ENCODE data around the gene ARID5A.
"Not testable (repeated sequence)": the region's sequence is repeated elsewhere in the genome, so short reads cannot be mapped to it uniquely, and the experiment has no call there.

Gene ARID5A

DNA sequence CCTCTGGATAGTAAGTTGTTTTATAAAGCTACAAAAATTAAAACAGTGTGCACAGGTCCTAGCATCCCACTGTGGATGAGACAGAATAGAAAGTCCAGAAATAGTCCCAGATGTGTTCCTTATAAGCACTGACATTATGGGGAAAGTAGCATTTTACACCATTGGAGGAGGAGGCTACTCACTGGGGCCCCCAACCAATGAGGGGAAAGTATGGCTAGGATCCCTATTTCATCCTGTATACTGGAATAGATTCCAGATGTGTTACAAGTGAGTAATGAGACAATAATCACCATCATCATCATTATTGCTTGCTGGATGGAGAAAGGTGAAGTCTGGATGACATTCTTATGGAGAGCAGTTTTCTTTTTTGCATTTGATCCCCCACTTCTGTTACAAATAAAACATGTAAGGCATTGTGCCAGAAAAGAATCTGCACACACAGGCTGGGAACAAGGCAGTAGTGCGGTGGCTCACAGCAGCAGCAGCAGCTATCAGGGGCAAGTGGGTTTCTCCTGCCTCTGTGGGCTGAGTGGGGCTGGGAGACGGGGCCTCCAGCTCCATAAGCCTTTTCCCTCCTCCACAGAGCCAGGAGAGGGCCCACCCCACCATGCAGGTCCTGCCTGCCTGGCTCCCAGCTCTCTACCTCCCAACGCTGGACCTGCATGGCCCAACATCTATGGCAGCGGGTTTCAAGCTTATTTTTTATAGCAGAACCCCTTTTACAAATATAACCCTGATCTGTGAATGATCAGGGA lies 5.0 kb downstream of the ARID5A start:
- peak; percentile 71 for DNase-seq (ENCODE audit: low read depth)

GRCh38 chr2:96542357-96542977 lies 5.9 kb downstream of the ARID5A start:
- DNase-seq (ENCODE audit: low read depth): no peak

- DNase-seq (ENCODE audit: low read depth): no peak
Measured at GRCh38 chr2:96546321-96546720, 9.8 kb downstream of the ARID5A start.

DNA sequence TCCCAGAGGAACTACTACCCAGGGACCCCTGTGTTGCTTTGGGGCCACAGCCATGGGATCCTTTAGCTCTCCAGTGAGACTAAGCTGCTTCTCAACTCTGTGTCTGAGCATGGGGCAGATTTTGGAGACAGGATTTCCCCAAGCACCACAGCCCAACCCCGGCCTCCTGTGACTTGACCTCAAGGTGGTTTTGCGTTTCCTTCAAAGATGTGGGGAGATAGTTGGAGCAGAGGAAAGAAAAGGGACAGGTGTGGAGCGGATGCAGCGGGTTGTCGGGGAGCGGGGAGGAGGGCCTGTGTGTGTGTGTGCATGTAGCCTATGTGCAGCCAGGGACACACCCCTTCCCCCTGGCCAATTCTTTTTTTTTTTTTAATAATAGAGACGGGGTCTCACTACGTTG lies 10.2 kb downstream of the ARID5A start:
- DNase-seq (ENCODE audit: low read depth): no peak

DNA sequence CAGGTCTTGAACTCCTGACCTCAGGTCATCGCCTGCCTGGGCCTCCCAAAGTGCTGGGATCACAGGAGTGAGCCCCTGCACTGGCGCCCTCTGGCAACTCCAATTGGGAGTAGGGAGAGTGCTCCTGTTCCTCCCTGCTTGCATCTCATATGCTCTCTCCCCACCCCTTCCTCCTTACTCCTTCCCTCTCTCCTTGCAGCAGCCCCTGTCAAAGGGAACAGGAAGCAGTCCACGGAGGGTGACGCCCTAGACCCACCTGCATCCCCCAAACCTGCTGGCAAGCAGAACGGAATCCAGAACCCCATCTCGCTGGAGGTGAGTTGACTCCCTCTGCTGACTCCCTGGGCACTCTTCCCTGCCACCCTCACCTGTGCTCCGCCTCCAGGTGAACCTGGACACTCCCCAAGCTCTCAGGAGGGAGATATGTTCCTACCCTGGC lies 10.7 kb downstream of the ARID5A start:
- DNase-seq (ENCODE audit: low read depth): no peak

- DNase-seq (ENCODE audit: low read depth): peak; percentile 23
Measured at GRCh38 chr2:96547731-96548171, 11.2 kb downstream of the ARID5A start.

DNA sequence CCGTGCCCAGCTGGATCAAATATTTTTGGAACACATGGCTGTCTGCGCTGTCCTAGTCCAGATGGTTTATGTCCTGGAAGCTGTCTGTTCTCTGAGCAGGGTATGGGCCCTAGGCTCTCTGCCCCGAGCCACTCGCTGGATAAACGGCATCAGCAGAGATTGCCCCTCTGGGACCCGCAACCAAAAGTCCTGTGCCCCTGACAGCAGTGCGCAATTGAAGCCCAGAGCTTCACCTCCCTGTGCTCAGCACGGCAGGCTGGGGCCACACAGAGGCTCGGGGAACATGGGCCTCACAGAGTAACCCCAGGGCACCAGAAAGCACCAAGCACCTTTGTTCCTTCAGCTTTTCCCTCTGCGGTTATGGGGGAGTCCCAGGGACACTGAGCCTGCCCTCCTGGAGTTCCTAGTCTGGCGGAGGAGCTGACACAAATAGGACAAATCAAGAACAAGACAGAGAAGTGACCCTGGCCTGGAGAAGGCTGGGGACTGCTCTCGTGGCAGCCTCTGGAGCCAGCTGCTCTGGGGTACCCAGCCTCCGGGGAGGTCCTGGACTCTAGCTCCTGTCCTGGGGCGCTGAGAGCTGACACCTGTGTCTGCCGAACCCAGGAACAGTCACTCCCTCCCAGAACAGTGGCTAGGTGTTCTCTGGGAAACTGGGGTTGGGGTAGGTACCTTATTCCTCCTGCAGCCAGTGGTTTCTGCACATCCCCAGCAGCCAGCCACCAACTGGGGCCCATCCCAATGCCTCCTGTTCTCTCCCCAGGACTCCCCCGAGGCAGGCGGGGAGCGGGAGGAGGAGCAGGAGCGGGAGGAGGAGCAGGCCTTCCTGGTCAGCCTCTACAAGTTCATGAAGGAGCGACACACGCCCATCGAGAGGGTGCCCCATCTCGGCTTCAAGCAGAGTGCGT lies 12.3 kb downstream of the ARID5A start:
- DNase-seq (ENCODE audit: low read depth): no peak

- no peak for DNase-seq (ENCODE audit: low read depth)
Measured at GRCh38 chr2:96549466-96549785, 12.9 kb downstream of the ARID5A start.

- no peak for DNase-seq (ENCODE audit: low read depth)
Measured at GRCh38 chr2:96549967-96550786, 13.6 kb downstream of the ARID5A start.

GRCh38 chr2:96550787-96551604 lies 14.4 kb downstream of the ARID5A start:
- DNase-seq (ENCODE audit: low read depth): no peak

- no peak for DNase-seq (ENCODE audit: low read depth)
Measured at GRCh38 chr2:96551605-96552314, 15.2 kb downstream of the ARID5A start.

DNA sequence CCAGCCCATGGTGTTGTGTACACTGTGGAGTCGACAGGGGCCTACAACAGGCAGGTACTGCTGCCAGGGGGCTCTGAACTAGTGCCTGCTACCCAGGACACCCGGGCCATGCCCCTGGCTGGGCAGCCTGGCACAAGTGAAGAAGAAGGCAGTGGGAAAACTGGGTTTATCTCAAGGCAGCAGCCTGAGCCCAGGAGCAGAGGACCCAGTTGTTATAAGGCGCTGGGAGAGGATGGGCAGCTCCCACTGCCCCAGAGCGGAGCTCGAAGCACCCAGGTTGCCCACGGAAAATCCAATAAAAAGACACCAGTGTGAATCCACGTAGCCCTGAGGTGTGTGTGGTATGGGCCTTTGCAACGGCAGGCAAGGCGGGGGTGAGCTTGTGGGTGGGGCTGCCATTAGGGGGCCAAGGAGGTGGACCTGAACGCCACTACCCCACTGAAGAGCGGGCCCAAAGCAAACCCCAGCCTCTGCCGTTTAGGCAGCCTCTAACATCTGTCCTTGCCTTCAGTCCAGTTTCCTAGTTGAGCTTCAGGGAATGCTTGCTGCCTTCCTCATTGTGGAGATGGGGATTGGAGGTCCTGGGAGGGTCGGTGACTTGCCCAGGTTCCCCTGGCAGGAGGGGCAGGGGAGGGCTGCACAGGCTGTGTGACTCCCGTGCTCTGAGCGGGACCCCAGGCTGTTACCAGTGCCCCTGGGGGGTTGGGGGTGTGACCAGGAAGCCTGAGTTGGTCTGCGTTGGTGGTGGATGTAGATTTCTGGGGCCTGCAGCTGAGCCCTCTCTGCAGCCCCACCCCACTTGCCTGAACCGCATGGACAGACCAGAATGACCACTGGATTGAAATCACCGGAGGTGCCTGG lies 16.0 kb downstream of the ARID5A start:
- DNase-seq (ENCODE audit: low read depth): no peak

- no peak for DNase-seq (ENCODE audit: low read depth)
Measured at GRCh38 chr2:96553176-96553956, 16.8 kb downstream of the ARID5A start.

DNA sequence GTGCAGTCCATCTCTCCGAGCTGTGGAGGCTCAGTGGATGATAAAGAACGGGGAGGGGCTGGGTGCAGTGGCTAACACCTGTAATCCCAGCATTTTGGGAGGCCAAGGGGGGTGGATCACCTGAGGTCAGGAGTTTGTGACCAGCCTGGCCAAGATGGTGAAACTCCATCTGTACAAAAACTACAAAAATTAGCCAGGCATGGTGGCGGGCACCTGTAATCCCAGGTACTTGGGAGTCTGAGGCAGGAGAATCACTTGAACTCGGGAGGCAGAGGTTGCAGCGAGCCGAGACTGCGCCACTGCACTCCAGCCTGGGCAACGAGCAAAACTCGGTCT lies 17.4 kb downstream of the ARID5A start:
- not testable (repeated sequence) for DNase-seq (ENCODE audit: low read depth)

DNA sequence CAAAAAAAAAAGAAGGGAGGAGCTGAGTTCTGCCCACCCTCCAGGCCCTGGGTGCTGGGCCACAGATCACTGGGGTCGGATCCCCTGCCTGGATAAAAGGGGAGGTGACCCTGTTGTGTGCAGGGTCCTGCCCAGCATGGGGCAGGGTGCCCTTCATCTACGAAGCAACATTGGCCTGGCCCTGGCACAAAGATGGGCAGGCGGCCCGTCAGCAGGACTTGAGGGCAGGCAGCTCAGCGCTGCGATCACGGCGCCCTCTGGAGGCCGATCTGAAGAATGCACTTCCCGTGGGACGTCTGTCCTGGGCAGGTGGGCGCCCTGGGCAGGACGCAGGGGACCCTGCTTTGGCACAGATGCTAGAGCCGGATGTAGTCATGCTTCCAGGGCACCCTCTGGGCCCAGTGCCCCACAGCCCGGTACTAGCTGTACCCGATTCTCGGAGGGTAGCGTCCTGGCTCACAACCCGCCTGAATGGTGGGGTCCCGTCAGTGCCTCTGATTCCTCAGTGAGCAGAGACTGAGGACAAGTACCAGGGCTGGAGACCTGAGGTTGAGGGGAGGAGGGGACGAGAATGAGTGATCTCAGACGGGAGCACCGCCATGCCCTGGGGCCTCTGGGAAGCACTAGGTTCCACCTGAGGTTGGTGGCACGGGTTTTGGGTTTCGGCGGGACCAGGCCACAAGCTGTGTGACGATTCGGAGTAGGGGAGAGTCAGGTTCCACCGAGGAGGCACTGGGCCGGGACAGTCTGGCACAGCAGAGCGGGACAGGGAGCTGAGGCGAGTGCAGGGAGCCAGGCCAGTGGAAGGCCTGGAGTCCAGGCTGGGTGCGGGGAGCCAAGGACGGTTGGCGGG lies 18.0 kb downstream of the ARID5A start:
- DNase-seq (ENCODE audit: low read depth): peak; percentile 47

DNA sequence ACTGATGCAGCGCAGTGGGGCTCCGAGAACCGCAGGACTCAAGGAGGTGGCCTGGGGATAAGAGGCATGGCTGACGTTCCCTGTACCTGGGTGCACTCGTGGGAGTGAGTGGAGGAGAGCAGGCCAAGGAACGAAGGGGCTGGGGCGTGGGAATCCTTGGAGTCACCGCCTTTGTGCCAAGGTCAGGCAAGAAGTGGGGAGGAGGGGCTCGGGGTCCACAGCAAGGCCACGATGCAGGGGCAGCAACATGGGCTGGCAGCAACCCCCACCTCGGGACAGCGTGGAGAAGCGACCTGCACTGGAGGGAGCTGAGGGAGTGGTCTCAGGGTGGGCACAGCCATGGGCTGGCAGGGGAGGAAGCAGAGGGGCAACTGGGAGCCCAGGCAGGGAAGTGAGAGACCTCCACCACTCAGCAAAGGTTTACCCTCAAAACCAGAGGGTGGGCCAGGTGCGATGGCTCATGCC lies 18.6 kb downstream of the ARID5A start:
- DNase-seq (ENCODE audit: low read depth): no peak

DNA sequence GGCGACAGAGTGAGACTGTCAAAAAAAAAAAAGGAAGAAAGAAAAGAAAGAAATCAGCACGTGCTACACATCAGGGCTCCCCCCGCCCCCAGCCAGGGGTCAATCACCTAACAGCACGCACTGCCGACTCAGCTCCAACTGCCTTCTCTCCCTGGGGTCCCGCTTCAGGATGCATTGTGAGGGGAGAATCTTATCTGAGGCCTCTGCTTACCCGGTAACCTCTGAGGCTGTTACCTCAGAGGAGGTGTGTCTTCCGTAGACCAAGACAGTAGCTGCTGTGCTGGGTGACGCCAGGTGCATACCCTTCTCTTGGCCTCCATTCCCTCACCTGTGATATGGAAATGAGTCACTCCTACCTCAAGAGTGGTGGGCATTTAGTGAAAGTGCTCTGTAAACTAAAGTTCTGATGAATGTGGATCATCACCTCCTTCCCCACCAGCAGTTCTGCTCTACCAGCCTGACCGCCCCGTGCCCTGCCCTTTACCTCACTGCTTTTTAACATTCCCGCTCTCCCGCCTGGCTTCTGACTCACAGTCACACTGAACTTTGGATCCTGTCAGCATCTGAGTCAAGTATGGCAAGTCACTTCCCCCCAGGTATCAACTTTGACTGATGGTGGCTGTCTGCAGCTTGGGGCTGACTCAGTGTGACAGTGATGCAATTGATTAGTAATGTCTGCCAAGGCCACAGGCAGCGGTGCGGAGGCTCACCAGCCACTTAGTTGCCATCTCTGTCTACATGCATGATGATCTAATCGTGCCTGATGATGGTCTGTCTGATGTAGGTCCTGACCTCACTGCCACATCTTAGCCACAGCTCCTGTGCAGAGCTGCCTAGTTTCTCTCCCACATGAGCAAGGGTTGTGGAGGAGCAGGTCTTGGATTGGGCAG lies 20.1 kb downstream of the ARID5A start:
- DNase-seq (ENCODE audit: low read depth): peak; percentile 22

All from fibroblast of the conjunctiva (primary cell).